A673 (cell line): ENCODE measurements around the gene TMEM156. TPM values are rescaled to one million over a fixed set of nuclear protein-coding genes. Genes with fewer than 3 reads are reported as not detected.
"Not testable (repeated sequence)": the region's sequence is repeated elsewhere in the genome, so short reads cannot be mapped to it uniquely, and the experiment has no call there.

Experiments
- BruUV-seq: library from RNA; stranded (reverse); fragments of 400-500 nt; replicated peaks from 2 replicates; lab custom pipeline; 2021; lab: Mats Ljungman, UMichigan
- CTCF ChIA-PET: fragments of 300-600 bp; sonication (Branson Sonifier 250); formaldehyde crosslinking; loops from one replicate; lab custom pipeline; 2022; ENCODE audit warnings: antibody characterized with exemption; lab: Charles Lee
- POLR2A ChIA-PET: fragments of 300-600 bp; sonication (Branson Sonifier 250); formaldehyde crosslinking; loops from one replicate; lab custom pipeline; 2022; ENCODE audit warnings: antibody characterized with exemption; ENCODE audit not compliant: low non-redundant PET; lab: Charles Lee
- DNase-seq: peaks from one replicate; pipeline ENCODE4 v3.0.0-alpha.2; 2015; ENCODE audit warnings: low spot score
- H3K27ac ChIP-seq: fragments of 200-600 bp; sonication (generic); 2 replicates; pipeline ENCODE4 v1.5.1; 2016; ENCODE audit warnings: mixed run types, low read depth, mild to moderate bottlenecking, mixed read lengths, antibody characterized with exemption, low read length; ENCODE audit not compliant: poor library complexity, severe bottlenecking
- H3K27me3 ChIP-seq: fragments of 200-600 bp; sonication (generic); replicated peaks from 2 replicates; pipeline ENCODE4 v1.6.1; 2017; ENCODE audit warnings: mixed run types, low read depth, mild to moderate bottlenecking, mixed read lengths, antibody characterized with exemption, low read length; ENCODE audit not compliant: insufficient read depth, poor library complexity
- H3K36me3 ChIP-seq: fragments of 200-600 bp; sonication (generic); 2 replicates; pipeline ENCODE4 v1.6.1; 2016; ENCODE audit warnings: mixed run types, mild to moderate bottlenecking, mixed read lengths, antibody characterized with exemption, low read length; ENCODE audit not compliant: insufficient read depth, poor library complexity, severe bottlenecking
- H3K4me1 ChIP-seq: fragments of 200-600 bp; sonication (generic); 2 replicates; pipeline ENCODE4 v1.6.1; 2017; ENCODE audit warnings: mixed run types, mild to moderate bottlenecking, mixed read lengths, antibody characterized with exemption, low read length; ENCODE audit not compliant: insufficient read depth, poor library complexity, severe bottlenecking
- H3K4me3 ChIP-seq: fragments of 200-600 bp; sonication (generic); 2 replicates; pipeline ENCODE4 v1.5.1; 2016; ENCODE audit warnings: low read depth, mixed run types, mild to moderate bottlenecking, mixed read lengths, low read length; ENCODE audit not compliant: poor library complexity, severe bottlenecking
- H3K9me3 ChIP-seq: fragments of 200-600 bp; sonication (generic); 2 replicates; pipeline ENCODE4 v1.6.1; 2016; ENCODE audit warnings: mixed run types, low read depth, mild to moderate bottlenecking, mixed read lengths, antibody characterized with exemption, low read length; ENCODE audit not compliant: poor library complexity, severe bottlenecking
- EZH2 ChIP-seq: fragments of 200-600 bp; sonication (generic); IDR thresholded peaks from 2 replicates; pipeline ENCODE4 v1.6.1; 2017; ENCODE audit warnings: borderline replicate concordance, low read depth, mild to moderate bottlenecking, mixed read lengths, antibody characterized with exemption, low read length; ENCODE audit not compliant: poor library complexity, severe bottlenecking
- intact Hi-C: fragments of 100-400 bp; cut with micrococcal nuclease; formaldehyde crosslinking; loops from one replicate; pipeline ENCODE4 v1.10.0; 2022; ENCODE audit not compliant: unreplicated experiment
- total RNA-seq: library from RNA; stranded (reverse); gene quantifications from 2 replicates; pipeline ENCODE4 v1.2.3, GENCODE V29; 2021
- TF ChIP-seq, protein P1 (sequence below): fragments of 300-800, 200-600 bp; sonication (generic); conservative IDR thresholded peaks from 2 replicates; pipeline ENCODE4 v1.5.1; 2017; ENCODE audit warnings: low read depth, mild to moderate bottlenecking, antibody characterized with exemption, low read length, moderate library complexity, mixed read lengths

Gene TMEM156
- total RNA-seq, 1 experiment from 2014 or later, result not detected

- no peaks in the 10 kb centered on the region for H3K27me3 ChIP-seq
- BruUV-seq, result no TSS peak
- no peaks in the 10 kb centered on the region for H3K9me3 ChIP-seq
- no peak overlapping the region for H3K27ac ChIP-seq
- ChIA-PET POLR2A (no interaction called here), CTCF (no interaction called here)
- H3K4me3 ChIP-seq, result no peak overlapping the region
- no peak for DNase-seq
- intact Hi-C loops, result no loop called here
- H3K4me1 ChIP-seq, result no peaks in the 10 kb centered on the region
- no peaks in the 10 kb centered on the region for H3K36me3 ChIP-seq
- TF ChIP-seq EZH2, result no peak
- TF ChIP-seq, protein P1, sequence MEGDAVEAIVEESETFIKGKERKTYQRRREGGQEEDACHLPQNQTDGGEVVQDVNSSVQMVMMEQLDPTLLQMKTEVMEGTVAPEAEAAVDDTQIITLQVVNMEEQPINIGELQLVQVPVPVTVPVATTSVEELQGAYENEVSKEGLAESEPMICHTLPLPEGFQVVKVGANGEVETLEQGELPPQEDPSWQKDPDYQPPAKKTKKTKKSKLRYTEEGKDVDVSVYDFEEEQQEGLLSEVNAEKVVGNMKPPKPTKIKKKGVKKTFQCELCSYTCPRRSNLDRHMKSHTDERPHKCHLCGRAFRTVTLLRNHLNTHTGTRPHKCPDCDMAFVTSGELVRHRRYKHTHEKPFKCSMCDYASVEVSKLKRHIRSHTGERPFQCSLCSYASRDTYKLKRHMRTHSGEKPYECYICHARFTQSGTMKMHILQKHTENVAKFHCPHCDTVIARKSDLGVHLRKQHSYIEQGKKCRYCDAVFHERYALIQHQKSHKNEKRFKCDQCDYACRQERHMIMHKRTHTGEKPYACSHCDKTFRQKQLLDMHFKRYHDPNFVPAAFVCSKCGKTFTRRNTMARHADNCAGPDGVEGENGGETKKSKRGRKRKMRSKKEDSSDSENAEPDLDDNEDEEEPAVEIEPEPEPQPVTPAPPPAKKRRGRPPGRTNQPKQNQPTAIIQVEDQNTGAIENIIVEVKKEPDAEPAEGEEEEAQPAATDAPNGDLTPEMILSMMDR, result no peak
Measured at GRCh38 chr4:38964942-38965775, 67.0 kb downstream of the TMEM156 start.

GRCh38 chr4:38959248-38959647 is 73.0 kb downstream of the TMEM156 start:
- H3K36me3 ChIP-seq, H3K27me3 ChIP-seq, H3K4me1 ChIP-seq, BruUV-seq, H3K27ac ChIP-seq, DNase-seq, CTCF ChIA-PET, H3K9me3 ChIP-seq, POLR2A ChIA-PET, H3K4me3 ChIP-seq, intact Hi-C loops: not testable (repeated sequence)

GRCh38 chr4:38958453-38959190 is 73.6 kb downstream of the TMEM156 start:
- no peaks in the 10 kb centered on the region for H3K27me3 ChIP-seq
- no peak overlapping the region for H3K4me3 ChIP-seq
- intact Hi-C loops, result no loop called here
- ChIA-PET POLR2A (no interaction called here), CTCF (no interaction called here)
- H3K9me3 ChIP-seq, result peaks cover 5% of the 10 kb centered on the region
- H3K36me3 ChIP-seq, result no peaks in the 10 kb centered on the region
- H3K4me1 ChIP-seq, result no peaks in the 10 kb centered on the region
- no peak overlapping the region for H3K27ac ChIP-seq
- no peak for TF ChIP-seq EZH2
- TF ChIP-seq, protein P1, result no peak
- DNase-seq, result no peak
- no TSS peak for BruUV-seq
